NCI-H187 treated with DMSO at 0.1 percent for 48 hours (cell line): ENCODE measurements around the gene CHRNA1.
"Not testable (repeated sequence)": the region's sequence is repeated elsewhere in the genome, so short reads cannot be mapped to it uniquely, and the experiment has no call there.

ENCODE experiments used
- DNase-seq: peaks from one replicate; lab custom pipeline; 2025; lab: John Stamatoyannopoulos, UW

The CHRNA1 gene

DNA sequence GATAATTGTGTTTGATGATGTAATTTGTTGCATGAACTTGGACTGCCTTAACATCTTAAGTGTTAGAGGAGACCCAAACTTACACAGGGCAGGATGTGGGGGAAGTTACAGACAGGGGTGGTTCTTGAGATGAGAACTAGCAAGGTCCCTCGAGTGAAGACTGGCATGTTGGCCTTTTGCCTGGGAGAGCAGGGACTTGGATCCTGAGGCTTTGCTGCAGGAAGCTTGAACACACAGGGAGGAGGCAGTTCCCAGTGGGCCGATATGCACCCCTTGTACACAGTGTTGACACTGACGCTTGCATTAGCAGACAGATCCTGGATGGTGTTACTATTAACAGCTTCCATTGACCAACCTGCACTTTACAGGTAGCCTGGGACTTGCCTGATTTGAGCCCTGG, 47.5 kb downstream of the CHRNA1 start:
- DNase-seq, result no peak

GRCh38 chr2:174713686-174714085, 50.6 kb downstream of the CHRNA1 start:
- DNase-seq, result no peak

GRCh38 chr2:174711206-174711605, 53.1 kb downstream of the CHRNA1 start:
- no peak for DNase-seq

DNA sequence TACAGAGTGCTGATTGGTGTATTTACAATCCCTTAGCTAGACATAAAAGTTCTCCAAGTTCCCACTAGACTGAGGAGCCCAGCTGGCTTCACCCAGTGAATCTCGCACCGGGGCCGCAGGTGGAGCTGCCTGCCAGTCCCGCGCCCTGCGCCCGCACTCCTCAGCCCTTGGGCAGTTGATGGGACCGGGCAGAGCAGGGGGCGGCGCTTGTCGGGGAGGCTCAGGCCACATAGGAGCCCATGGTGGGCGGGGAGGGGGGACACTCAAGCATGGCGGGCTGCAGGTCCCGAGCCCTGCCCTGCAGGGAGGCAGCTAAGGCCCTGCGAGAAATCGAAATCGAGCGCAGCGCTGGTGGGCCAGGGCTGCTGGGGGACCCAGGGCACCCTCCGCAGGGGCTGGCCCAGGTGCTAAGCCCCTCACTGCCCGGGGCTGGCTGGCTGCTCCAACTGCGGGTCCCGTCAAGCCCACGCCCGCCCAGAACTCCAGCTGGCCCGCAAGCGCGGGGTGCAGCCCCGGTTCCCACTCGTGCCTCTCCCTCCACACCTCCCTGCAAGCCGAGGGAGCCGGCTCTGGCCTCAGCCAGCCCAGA, 54.8 kb downstream of the CHRNA1 start:
- not testable (repeated sequence) for DNase-seq

DNA sequence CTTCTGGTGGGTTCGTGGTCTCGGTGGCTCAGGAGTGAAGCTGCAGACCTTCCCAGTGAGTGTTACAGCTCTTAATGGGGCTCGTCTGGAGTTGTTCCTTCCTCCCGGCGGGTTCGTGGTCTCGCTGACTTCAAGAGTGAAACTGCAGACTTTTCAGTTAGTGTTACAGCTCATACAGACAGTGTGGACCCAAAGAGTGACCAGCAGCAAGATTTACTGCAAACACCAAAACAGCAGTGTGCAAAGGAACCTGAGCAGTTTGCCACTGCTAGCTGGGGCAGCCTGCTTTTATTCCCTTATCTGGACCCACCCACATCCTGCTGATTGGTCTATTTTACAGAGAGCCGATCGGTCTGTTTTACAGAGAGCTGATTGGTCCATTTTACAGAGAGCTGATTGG, 55.6 kb downstream of the CHRNA1 start:
- no peak for DNase-seq

DNA sequence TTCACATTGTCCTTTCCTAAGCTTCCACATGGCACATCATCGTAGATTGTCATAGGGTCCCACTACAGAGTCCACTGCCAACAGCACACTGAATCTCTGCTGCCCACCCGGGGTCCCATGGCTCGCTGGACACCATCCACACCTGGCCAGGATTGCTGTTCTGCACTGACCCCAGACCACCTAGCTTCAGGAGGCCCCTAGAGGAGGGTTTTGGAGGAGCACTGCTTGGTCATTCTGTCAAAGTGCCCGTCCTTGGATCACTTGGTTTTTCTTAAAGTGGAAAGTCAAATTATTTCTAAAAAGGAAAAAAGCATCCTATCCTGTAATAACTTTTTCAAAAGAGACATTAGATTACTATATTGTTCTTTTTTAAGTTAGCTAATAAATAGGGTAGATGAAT, 59.0 kb downstream of the CHRNA1 start:
- DNase-seq, result no peak

GRCh38 chr2:174704642-174705041, 59.6 kb downstream of the CHRNA1 start:
- no peak for DNase-seq

DNA sequence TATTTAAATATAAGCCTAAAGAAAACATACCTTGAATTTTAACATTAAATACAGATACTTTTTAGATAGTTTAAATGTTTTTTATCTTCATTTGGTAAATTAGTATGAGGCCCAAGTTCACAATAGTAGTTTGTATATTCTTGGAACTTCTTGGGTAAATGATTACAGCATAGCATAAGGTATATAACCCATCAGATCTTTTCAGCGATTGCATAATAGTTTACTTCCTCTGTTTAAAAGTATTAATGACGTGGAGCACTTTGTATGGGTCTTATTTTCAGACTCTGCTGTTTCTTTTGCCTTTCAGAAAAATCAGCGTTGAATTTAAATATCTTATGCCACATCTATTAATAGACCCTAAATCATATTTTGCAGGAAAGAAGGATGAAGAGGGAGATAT, 60.2 kb downstream of the CHRNA1 start:
- no peak for DNase-seq

DNA sequence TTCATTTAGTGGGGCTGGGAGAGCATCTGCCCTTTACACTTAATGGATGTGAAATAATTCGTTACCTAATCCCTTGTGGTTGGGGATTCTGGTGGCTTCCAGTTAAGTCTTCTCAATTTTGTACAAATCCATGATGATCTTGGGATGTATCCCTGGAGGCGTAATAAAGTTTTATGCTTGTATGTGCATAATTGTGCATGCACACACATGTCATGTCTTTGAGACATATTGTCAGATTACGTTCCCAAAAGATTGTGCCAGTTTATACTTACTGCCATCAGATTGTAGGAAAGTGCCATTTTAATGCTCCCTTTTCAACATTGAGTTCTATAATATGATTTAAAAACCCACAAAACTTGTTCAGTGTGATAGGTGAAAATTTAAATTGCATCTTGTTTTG, 60.8 kb downstream of the CHRNA1 start:
- no peak for DNase-seq

GRCh38 chr2:174702541-174702940, 61.7 kb downstream of the CHRNA1 start:
- no peak for DNase-seq

GRCh38 chr2:174699993-174700766, 64.1 kb downstream of the CHRNA1 start:
- no peak for DNase-seq
